Hepatocyte (in vitro differentiated cells): ENCODE results near the gene DIS3L.

ENCODE experiments used
- EZH2 ChIP-seq: fragments of 200-600 bp; sonication (generic); IDR thresholded peaks from 2 replicates; pipeline ENCODE4 v1.6.1; 2016; ENCODE audit warnings: antibody characterized with exemption, mild to moderate bottlenecking, borderline replicate concordance
- EZH2phosphoT487 ChIP-seq: fragments of 200-600 bp; sonication (generic); IDR thresholded peaks from one replicate; pipeline ENCODE4 v1.6.1; 2018; ENCODE audit warnings: antibody characterized with exemption, mild to moderate bottlenecking, low read depth, moderate library complexity; ENCODE audit not compliant: unreplicated experiment, severe bottlenecking
- TF ChIP-seq, protein P1 (sequence below): fragments of 200-600 bp; sonication (generic); IDR thresholded peaks from 2 replicates; pipeline ENCODE4 v1.5.1; 2016; ENCODE audit warnings: antibody characterized with exemption, mild to moderate bottlenecking; ENCODE audit not compliant: poor library complexity

DNA sequence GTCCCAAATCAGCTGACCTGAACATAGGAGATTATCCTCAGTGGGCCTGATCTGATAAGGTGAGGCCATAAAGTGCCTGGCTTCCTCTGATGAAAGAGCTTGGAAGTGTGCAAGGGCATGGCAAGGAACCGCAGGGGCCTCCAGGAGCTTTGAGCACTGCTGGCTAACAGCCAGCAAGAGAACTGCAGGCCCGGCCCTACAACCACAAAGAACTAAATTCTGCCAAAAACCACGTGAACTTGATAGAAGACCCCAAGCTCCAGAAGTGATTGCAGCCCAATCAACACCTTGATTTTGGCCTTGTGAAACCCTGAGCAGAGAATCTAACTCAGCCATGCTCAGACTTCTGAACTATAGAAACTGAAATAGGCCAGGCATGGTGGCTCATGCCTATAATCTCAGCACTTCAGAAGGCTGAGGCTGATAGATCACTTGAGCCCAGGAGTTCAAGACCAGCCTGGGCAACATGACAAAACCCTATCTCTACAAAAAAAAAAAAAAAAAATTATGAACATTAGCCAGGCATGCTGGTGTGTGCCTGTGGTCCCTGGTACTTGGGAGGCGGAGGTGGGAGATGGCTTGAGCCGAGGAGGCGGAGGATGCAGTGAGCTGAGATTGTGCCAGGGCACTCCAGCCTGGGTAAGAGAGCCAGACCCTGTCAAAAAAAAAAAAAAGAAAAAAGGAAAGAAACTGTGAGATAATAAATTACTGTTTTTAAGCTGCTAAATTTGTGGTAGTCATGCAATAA is 7.7 kb upstream of the DIS3L start:
- TF ChIP-seq, protein P1, sequence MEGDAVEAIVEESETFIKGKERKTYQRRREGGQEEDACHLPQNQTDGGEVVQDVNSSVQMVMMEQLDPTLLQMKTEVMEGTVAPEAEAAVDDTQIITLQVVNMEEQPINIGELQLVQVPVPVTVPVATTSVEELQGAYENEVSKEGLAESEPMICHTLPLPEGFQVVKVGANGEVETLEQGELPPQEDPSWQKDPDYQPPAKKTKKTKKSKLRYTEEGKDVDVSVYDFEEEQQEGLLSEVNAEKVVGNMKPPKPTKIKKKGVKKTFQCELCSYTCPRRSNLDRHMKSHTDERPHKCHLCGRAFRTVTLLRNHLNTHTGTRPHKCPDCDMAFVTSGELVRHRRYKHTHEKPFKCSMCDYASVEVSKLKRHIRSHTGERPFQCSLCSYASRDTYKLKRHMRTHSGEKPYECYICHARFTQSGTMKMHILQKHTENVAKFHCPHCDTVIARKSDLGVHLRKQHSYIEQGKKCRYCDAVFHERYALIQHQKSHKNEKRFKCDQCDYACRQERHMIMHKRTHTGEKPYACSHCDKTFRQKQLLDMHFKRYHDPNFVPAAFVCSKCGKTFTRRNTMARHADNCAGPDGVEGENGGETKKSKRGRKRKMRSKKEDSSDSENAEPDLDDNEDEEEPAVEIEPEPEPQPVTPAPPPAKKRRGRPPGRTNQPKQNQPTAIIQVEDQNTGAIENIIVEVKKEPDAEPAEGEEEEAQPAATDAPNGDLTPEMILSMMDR: no peak
- no peak for TF ChIP-seq EZH2
- no peak for TF ChIP-seq EZH2phosphoT487
